RWPE2 (cell line): Measurements from ENCODE around the gene RABGAP1L.
A peak's percentile ranks its signal among the peaks of the same experiment; 100 is the strongest.

Experiments used
- ATAC-seq: fragments of 200-7000 bp; cut with Tn5 transposase; 3 replicates; pipeline ENCODE4 v1.9.1; 2021; ENCODE audit warnings: low read depth
- DNase-seq: peaks from one replicate; pipeline ENCODE4 v3.0.0-alpha.2; 2020; ENCODE audit warnings: low spot score
- H3K27ac ChIP-seq: fragments of 450-650 bp; 2 replicates; pipeline ENCODE4 v1.5.1; 2017; ENCODE audit warnings: mild to moderate bottlenecking; ENCODE audit not compliant: poor library complexity, severe bottlenecking
- H3K27me3 ChIP-seq: fragments of 250-450 bp; sonication (Bioruptor Pico); 2 replicates; pipeline ENCODE4 v1.5.1; 2021; ENCODE audit warnings: mild to moderate bottlenecking, moderate library complexity; ENCODE audit not compliant: insufficient read depth, poor library complexity, severe bottlenecking
- H3K36me3 ChIP-seq: fragments of 250-450 bp; sonication (Bioruptor Pico); 2 replicates; pipeline ENCODE4 v1.5.1; 2020; ENCODE audit warnings: low read depth, mild to moderate bottlenecking, moderate library complexity
- H3K4me1 ChIP-seq: fragments of 250-450 bp; sonication (Bioruptor Pico); 2 replicates; pipeline ENCODE4 v1.5.1; 2021; ENCODE audit warnings: mild to moderate bottlenecking, moderate library complexity; ENCODE audit not compliant: insufficient read depth, poor library complexity, severe bottlenecking
- H3K4me3 ChIP-seq: fragments of 250-450 bp; sonication (Bioruptor Pico); 2 replicates; pipeline ENCODE4 v1.5.1; 2021; ENCODE audit warnings: mild to moderate bottlenecking, moderate library complexity; ENCODE audit not compliant: severe bottlenecking
- H3K9me3 ChIP-seq: fragments of 250-450 bp; sonication (Bioruptor Pico); 2 replicates; pipeline ENCODE4 v1.5.1; 2021; ENCODE audit warnings: mild to moderate bottlenecking, moderate library complexity; ENCODE audit not compliant: severe bottlenecking
- TF ChIP-seq, protein P1 (sequence below): fragments of 450-650 bp; IDR thresholded peaks from one replicate; pipeline ENCODE4 v1.5.1; 2017; ENCODE audit warnings: mild to moderate bottlenecking, moderate library complexity; ENCODE audit not compliant: poor library complexity, severe bottlenecking

The RABGAP1L gene

DNA sequence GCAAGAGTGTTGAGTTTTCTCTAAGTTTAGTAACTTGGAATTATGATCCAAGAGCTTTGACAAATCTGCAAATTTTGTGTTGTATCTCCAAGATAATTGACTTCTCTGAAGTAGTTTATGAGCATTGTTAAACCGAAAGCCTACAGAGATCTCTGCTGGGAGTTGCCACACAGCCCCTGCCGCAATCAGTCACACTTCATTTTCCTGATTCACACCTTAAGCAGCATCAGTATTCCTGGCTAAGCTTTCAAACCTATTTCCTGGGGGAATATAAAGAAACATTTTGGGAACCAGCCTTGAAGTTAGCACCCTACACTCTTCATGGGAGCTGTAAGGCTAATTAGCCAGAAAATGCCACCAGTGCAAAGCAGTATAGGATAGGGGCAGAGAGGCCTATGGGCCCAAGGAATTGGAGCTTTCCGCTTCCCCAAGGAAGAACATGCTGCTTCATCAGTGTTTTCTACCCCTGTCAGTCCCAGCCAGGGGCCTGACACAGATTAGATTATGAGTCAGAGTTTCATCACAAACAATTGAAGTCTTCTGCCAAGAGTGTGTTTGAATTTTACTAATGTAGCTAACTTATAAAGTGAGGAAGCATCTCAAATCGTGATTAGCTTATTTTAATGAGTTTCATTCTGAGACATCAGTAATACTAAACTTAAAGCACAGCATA, 817.3 kb downstream of the RABGAP1L start:
- no peaks in the 10 kb centered on the region for H3K27me3 ChIP-seq
- no peak for DNase-seq
- no peak overlapping the region for H3K4me3 ChIP-seq
- TF ChIP-seq, protein P1, sequence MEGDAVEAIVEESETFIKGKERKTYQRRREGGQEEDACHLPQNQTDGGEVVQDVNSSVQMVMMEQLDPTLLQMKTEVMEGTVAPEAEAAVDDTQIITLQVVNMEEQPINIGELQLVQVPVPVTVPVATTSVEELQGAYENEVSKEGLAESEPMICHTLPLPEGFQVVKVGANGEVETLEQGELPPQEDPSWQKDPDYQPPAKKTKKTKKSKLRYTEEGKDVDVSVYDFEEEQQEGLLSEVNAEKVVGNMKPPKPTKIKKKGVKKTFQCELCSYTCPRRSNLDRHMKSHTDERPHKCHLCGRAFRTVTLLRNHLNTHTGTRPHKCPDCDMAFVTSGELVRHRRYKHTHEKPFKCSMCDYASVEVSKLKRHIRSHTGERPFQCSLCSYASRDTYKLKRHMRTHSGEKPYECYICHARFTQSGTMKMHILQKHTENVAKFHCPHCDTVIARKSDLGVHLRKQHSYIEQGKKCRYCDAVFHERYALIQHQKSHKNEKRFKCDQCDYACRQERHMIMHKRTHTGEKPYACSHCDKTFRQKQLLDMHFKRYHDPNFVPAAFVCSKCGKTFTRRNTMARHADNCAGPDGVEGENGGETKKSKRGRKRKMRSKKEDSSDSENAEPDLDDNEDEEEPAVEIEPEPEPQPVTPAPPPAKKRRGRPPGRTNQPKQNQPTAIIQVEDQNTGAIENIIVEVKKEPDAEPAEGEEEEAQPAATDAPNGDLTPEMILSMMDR, result no peak
- H3K36me3 ChIP-seq, result no peaks in the 10 kb centered on the region
- H3K4me1 ChIP-seq, result peaks cover 6% of the 10 kb centered on the region
- ATAC-seq, result peak; percentile 95
- H3K27ac ChIP-seq, result peak overlapping the region; percentile 16
- no peaks in the 10 kb centered on the region for H3K9me3 ChIP-seq

DNA sequence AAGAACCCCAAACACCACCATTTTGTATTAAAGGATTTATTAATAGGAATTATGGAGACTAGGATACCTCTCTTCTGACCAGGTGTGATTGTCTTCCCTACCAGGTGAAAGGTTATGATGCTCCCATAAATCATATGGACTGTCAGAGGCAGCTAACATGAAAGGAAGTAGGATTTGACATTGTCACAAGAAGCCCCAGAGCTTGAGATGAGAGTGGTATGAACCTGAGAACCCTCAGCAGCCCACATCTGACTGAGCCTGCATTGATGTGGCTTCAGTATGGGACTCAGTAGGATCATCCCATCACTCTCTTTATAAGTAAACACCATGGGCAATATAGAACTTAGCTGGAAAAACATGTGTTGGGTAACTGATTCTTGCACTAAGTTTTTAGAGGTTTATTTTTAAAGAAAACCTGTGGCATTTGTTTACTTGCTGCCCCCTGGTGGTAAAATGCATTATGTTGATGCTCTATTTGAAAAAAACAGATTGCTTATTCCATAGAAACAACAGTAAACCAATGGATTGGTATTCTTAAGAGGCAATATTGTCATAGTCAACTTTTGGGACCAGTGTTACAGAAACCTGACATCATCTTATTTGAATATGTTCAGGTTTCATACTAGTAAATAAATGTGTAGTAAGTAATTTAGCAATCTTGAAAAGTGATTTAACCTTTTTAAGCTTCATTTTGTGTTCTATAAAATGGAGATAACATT, 823.8 kb downstream of the RABGAP1L start:
- Histone ChIP-seq H3K36me3 (peaks cover 3% of the 10 kb centered on the region; the same call in 1 of the 2 replicates), H3K27me3 (no peaks in the 10 kb centered on the region), H3K27ac (no peak overlapping the region), H3K9me3 (no peaks in the 10 kb centered on the region), H3K4me3 (no peak overlapping the region), H3K4me1 (no peaks in the 10 kb centered on the region)
- TF ChIP-seq, protein P1, result peak; percentile 88
- DNase-seq (no peak), ATAC-seq (no peak)

DNA sequence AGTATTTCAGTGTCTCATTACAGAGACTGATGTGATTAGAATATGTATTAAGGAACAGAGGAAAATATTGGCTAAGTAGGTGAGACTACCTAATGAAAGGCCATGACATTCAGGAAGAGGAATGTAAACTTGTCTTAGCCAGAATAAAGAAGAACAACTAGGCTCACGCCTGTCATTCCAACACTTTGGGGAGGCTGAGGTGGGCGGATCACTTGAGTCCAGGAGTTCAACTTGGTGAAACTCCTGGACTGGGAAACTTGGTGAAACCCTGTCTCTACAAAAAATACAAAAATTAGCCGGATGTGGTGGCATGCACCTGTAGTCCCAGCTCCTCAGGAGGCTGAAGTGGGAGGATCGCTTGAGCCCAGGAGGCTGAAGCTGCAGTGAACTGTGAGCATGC, 825.6 kb downstream of the RABGAP1L start:
- H3K4me3 ChIP-seq, result no peak overlapping the region
- no peak overlapping the region for H3K27ac ChIP-seq
- TF ChIP-seq, protein P1, result no peak
- ATAC-seq (no peak), DNase-seq (no peak)
- H3K27me3 ChIP-seq, result no peaks in the 10 kb centered on the region
- H3K36me3 ChIP-seq, result peaks cover 3% of the 10 kb centered on the region; the same call in 1 of the 2 replicates
- no peaks in the 10 kb centered on the region for H3K4me1 ChIP-seq
- no peaks in the 10 kb centered on the region for H3K9me3 ChIP-seq

DNA sequence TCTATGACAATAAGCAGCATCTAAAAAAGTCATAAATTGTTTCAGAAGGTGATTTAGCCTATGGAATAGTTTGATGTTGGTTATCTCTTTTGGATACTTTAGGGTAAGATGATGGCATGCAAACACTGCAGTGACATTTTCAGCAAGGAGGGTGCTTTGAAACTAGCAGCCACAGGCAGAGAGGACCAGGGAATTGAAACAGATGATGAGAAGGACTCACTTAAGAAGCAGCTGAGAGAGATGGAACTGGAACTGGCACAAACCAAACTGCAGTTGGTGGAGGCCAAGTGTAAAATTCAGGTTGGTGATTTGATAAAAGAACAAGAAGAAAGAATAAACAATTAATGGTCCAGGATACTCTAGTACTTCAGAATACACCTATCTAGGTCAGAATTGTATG, 829.2 kb downstream of the RABGAP1L start:
- no peak overlapping the region for H3K27ac ChIP-seq
- no peaks in the 10 kb centered on the region for H3K9me3 ChIP-seq
- H3K27me3 ChIP-seq, result no peaks in the 10 kb centered on the region
- H3K36me3 ChIP-seq, result 0 out of 2 replicates have a peak, but pooled peaks cover 5% of the 10 kb centered on the region
- ATAC-seq (no peak), DNase-seq (no peak)
- TF ChIP-seq, protein P1, result no peak
- H3K4me1 ChIP-seq, result no peaks in the 10 kb centered on the region
- H3K4me3 ChIP-seq, result no peak overlapping the region

DNA sequence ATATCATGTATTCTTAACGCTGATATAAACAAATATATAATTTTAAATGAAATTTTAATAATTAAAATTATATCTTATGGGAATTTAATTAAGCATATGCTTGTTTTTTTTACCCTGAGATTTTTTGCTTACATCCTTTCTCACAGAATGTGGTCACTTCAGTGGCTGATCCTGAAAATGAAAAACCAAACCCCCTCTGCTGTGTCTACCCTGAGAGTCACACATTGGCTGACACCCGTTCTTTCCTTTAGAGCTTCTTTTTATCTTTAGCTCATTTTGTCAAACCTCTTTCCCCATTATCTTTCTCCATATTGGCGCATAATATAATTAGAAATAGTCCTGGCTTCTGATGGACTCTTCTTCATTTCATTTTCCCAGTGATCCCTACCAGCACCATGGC, 829.7 kb downstream of the RABGAP1L start:
- 0 out of 2 replicates have a peak, but pooled peaks cover 3% of the 10 kb centered on the region for H3K36me3 ChIP-seq
- no peak overlapping the region for H3K27ac ChIP-seq

More for the DNA sequence above, 829.7 kb downstream of the RABGAP1L start:
- Histone ChIP-seq H3K9me3 (no peaks in the 10 kb centered on the region), H3K27me3 (no peaks in the 10 kb centered on the region), H3K4me3 (no peak overlapping the region), H3K4me1 (no peaks in the 10 kb centered on the region)
- TF ChIP-seq, protein P1, result no peak
- ATAC-seq, result no peak
- DNase-seq, result no peak
